Kidney epithelial cell (primary cell): Measurements from ENCODE around the gene GLE1. TPM values are rescaled to one million over a fixed set of nuclear protein-coding genes. Genes with fewer than 3 reads are reported as not detected.
A peak's percentile ranks its signal among the peaks of the same experiment; 100 is the strongest.
"Not testable (repeated sequence)": the region's sequence is repeated elsewhere in the genome, so short reads cannot be mapped to it uniquely, and the experiment has no call there.

Experiments used
- DNase-seq: peaks from one replicate; pipeline ENCODE4 v3.0.0-alpha.2; 2010; ENCODE audit warnings: low read depth
- H3K27me3 ChIP-seq: 2 replicates; pipeline ENCODE4 v1.6.0; 2011; ENCODE audit warnings: low read length; ENCODE audit not compliant: control insufficient read depth, insufficient read depth
- H3K36me3 ChIP-seq: 2 replicates; pipeline ENCODE4 v1.5.1; 2011; ENCODE audit warnings: low read length; ENCODE audit not compliant: control insufficient read depth, insufficient read depth
- H3K4me3 ChIP-seq: 2 replicates; pipeline ENCODE4 v1.5.1; 2011; ENCODE audit warnings: low read depth, mild to moderate bottlenecking, control low read depth, low read length
- total RNA-seq: library from RNA; depleted of rRNA; stranded (reverse); fragments of >200 nt; gene quantifications from 2 replicates; pipeline ENCODE4 v1.2.3, GENCODE V29; 2015
- TF ChIP-seq, protein P1 (sequence below): IDR thresholded peaks from 2 replicates; pipeline ENCODE4 v1.5.1; 2011; ENCODE audit warnings: mild to moderate bottlenecking, moderate library complexity, low read length, control low read depth, inconsistent platforms; ENCODE audit not compliant: insufficient read depth, poor library complexity, severe bottlenecking

GLE1 gene
- total RNA-seq, 1 donor from 2014 or later, result 31.7 TPM

DNA sequence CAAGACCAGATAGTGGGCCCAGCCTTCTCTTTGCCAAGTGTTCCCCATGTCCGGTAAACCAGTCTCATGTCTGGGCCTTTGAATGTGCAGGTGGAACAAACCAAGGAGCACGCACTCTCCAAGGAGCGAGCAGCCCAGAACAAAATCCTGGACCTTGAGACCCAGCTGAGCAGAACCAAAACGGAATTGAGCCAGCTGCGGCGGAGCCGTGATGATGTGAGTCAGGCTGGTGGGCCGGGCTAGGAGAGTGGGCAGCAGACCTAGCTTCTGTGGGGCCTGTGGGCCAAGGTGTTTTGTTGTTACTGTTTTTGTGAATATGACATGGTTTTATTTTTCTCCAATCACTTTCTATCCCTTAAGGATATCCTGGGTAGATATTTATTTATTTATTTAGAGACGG lies 5.6 kb upstream of the GLE1 start:
- TF ChIP-seq, protein P1, sequence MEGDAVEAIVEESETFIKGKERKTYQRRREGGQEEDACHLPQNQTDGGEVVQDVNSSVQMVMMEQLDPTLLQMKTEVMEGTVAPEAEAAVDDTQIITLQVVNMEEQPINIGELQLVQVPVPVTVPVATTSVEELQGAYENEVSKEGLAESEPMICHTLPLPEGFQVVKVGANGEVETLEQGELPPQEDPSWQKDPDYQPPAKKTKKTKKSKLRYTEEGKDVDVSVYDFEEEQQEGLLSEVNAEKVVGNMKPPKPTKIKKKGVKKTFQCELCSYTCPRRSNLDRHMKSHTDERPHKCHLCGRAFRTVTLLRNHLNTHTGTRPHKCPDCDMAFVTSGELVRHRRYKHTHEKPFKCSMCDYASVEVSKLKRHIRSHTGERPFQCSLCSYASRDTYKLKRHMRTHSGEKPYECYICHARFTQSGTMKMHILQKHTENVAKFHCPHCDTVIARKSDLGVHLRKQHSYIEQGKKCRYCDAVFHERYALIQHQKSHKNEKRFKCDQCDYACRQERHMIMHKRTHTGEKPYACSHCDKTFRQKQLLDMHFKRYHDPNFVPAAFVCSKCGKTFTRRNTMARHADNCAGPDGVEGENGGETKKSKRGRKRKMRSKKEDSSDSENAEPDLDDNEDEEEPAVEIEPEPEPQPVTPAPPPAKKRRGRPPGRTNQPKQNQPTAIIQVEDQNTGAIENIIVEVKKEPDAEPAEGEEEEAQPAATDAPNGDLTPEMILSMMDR, result no peak
- no peak for DNase-seq
- no peaks in the 10 kb centered on the region for H3K27me3 ChIP-seq
- H3K4me3 ChIP-seq, result no peak overlapping the region
- peaks cover 4% of the 10 kb centered on the region for H3K36me3 ChIP-seq

DNA sequence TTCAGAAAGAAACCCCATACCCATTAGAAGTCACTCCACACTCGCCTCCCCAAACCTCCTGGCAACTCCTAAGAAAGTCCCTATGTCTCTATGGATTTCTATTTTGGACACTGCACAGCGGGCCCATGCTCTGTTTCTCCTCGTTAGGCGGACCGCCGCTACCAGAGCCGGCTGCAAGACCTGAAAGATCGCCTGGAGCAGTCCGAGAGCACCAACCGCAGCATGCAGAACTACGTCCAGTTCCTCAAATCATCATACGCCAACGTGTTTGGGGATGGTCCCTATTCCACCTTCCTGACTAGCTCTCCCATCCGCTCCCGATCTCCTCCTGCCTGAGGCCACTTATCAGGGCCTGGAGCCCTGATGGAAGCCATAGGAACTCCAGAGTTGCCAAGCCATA lies 4.6 kb upstream of the GLE1 start:
- TF ChIP-seq, protein P1, result no peak

DNA sequence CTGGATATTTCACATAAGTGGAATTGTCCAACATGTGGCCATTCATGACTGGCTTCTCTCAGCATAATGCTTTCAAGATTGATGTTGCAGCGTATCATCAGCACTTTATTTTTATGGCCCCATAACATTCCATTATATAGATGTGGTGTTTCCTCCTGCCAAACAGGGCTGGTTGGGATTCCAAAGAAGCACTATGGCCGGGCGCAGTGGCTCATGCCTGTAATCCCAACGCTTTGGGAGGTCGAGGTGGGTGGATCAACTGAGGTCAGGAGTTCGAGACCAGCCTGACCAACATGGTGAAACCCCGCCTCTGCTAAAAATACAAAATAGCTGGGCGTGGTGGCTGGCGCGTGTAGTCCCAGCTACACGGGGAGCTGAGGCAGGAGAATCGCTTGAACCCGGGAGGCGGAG lies 1.1 kb upstream of the GLE1 start:
- DNase-seq, H3K4me3 ChIP-seq, H3K27me3 ChIP-seq, H3K36me3 ChIP-seq: not testable (repeated sequence)

More for the DNA sequence above, 4.6 kb upstream of the GLE1 start:
- Histone ChIP-seq H3K27me3 (no peaks in the 10 kb centered on the region), H3K36me3 (peaks cover 2% of the 10 kb centered on the region), H3K4me3 (no peak overlapping the region)
- DNase-seq, result no peak

DNA sequence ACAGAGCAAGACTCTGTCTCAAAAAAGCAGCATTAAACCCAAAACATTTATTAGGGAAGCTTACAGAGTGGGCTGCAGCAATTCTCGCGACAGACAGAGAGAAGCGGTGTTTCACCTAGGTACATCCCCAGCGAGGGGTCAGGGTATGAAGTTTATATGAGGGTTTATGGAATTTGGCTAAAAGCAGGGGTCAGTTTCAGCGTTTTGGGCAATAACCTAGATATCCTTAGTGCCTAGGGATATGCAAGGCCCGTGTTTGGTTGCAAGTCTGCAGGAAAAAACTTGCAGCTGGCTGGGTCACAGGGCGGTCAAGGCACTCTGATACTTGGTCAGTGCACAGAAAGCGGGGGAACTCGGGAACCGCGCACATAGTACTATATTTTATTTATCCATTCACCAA lies 649 bp upstream of the GLE1 start:
- Histone ChIP-seq H3K27me3 (no peaks in the 10 kb centered on the region), H3K36me3 (no peaks in the 10 kb centered on the region), H3K4me3 (peak overlapping the region; percentile 65)
- TF ChIP-seq, protein P1, result no peak
- DNase-seq, result no peak

DNA sequence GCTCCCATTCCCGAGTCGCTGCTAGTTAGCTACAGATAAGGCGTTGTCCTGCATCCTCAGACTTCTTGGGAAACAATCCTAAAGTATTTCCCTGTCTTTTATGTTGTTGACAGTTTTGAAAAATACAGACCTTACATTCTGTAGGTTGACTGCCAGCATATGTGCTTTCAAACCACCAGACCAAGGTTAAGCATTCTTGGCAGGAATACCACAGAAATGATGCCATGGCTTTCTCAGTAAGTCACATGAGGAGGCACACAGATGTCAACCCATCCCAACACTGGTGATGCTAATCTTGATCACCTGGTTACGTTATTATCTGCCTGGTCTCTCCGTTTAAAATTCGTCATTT lies 871 bp downstream of the GLE1 start:
- Histone ChIP-seq H3K36me3 (no peaks in the 10 kb centered on the region), H3K4me3 (peak overlapping the region; percentile 65), H3K27me3 (no peaks in the 10 kb centered on the region)
- no peak for DNase-seq
- TF ChIP-seq, protein P1, result no peak

DNA sequence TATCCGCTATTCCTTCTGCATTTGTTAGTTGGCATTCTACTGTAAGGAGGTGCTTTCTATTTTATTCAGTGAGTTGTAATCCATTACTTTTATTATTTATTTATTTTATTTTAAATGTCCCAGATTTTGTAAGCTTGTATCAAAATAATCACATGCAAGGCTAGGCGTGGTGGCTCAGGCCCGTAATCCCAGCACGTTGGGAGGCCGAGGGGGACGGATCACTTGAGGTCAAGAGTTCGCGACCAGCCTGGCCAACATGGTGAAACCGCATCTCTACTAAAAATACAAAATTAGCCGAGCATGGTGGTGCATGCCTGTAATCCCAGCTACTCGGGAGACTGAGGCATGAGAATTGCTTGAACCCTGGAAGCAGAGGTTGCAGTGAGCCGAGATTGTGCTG lies 1.4 kb downstream of the GLE1 start:
- not testable (repeated sequence) for DNase-seq, H3K36me3 ChIP-seq, H3K27me3 ChIP-seq, H3K4me3 ChIP-seq

DNA sequence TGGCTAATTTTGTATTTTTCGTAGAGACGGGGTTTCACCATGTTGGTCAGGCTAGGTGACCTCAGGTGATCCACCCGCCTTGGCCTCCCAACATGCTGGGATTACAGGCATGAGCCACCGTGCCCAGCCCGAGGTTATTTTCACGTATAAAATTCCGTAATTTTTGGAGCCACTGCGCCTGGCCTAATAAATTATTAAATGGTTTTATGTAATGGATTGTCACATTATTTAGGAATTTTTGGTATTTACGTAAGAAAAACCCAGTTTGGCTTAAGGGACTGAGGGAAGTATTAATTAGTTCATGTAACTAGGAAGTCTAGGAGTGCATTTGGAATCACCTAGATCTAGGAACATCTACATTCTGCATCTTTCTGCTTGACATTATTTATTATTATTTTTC lies 8.3 kb downstream of the GLE1 start:
- DNase-seq, result no peak
- Histone ChIP-seq H3K27me3 (no peaks in the 10 kb centered on the region), H3K4me3 (no peak overlapping the region), H3K36me3 (no peaks in the 10 kb centered on the region)
- TF ChIP-seq, protein P1, result no peak
